IMR-90 (cell line): ENCODE measurements around the gene SEMA6D. TPM values are rescaled to one million over a fixed set of nuclear protein-coding genes. Genes with fewer than 3 reads are reported as not detected.

Experiments used
- ATAC-seq: fragments of 200-7000 bp; cut with Tn5 transposase; 2 replicates; pipeline ENCODE4 v1.9.1; 2020; ENCODE audit warnings: low read depth, mild to moderate bottlenecking, moderate library complexity
- BruUV-seq: library from RNA; stranded (reverse); fragments of 400-500 nt; replicated peaks from 2 replicates; lab custom pipeline; 2021; lab: Mats Ljungman, UMichigan
- CTCF ChIA-PET: fragments of 300-600 bp; formaldehyde crosslinking; extraction: SDS; loops from one replicate; lab custom pipeline; 2021; ENCODE audit warnings: antibody characterized with exemption; lab: Yijun Ruan, JAX
- POLR2A ChIA-PET: fragments of 300-600 bp; sonication (Branson Sonifier 250); formaldehyde crosslinking; loops from one replicate; lab custom pipeline; 2022; ENCODE audit warnings: antibody characterized with exemption; ENCODE audit not compliant: unreplicated experiment; lab: Charles Lee
- DNase-seq: peaks from one replicate; pipeline ENCODE4 v3.0.0; 2013
- H2AFZ ChIP-seq: replicated peaks from 2 replicates; pipeline ENCODE3; 2013; ENCODE audit warnings: low read length, mild to moderate bottlenecking; ENCODE audit not compliant: poor library complexity
- H2AK5ac ChIP-seq: 2 replicates; pipeline ENCODE4 v1.6.1; 2013; ENCODE audit warnings: low read depth, low read length, inconsistent platforms
- H2AK9ac ChIP-seq: replicated peaks from 2 replicates; pipeline ENCODE3; 2013; ENCODE audit warnings: mild to moderate bottlenecking, low read depth, low read length, moderate library complexity; ENCODE audit not compliant: poor library complexity
- H2BK120ac ChIP-seq: 2 replicates; pipeline ENCODE4 v1.6.1; 2013; ENCODE audit warnings: low read depth, low read length, inconsistent platforms
- H2BK15ac ChIP-seq: 3 replicates; pipeline ENCODE4 v1.6.1; 2013; ENCODE audit warnings: low read depth, low read length, inconsistent platforms
- H2BK20ac ChIP-seq: 2 replicates; pipeline ENCODE4 v1.6.1; 2013; ENCODE audit warnings: low read depth, mild to moderate bottlenecking, inconsistent platforms, low read length, moderate library complexity
- H2BK5ac ChIP-seq: 2 replicates; pipeline ENCODE4 v1.6.1; 2013; ENCODE audit warnings: mild to moderate bottlenecking, low read depth, low read length, inconsistent platforms; ENCODE audit not compliant: poor library complexity, severe bottlenecking
- H3K14ac ChIP-seq: replicated peaks from 2 replicates; pipeline ENCODE4 v1.6.1; 2013; ENCODE audit warnings: low read depth, low read length, inconsistent platforms
- H3K18ac ChIP-seq: 2 replicates; pipeline ENCODE4 v1.6.1; 2013; ENCODE audit warnings: low read depth, low read length, control low read depth
- H3K23ac ChIP-seq: 2 replicates; pipeline ENCODE4 v1.6.1; 2013; ENCODE audit warnings: low read depth, low read length, inconsistent platforms
- H3K27ac ChIP-seq: 2 replicates; pipeline ENCODE4 v1.5.1; 2013; ENCODE audit warnings: mild to moderate bottlenecking, control low read depth, low read length; ENCODE audit not compliant: insufficient read depth
- H3K27me3 ChIP-seq: 2 replicates; pipeline ENCODE4 v1.6.1; 2013; ENCODE audit warnings: low read length; ENCODE audit not compliant: control insufficient read depth, insufficient read depth
- H3K36me3 ChIP-seq: 2 replicates; pipeline ENCODE4 v1.6.1; 2013; ENCODE audit warnings: low read length, mixed read lengths; ENCODE audit not compliant: control insufficient read depth, insufficient read depth
- H3K4ac ChIP-seq: 2 replicates; pipeline ENCODE4 v1.6.1; 2013; ENCODE audit warnings: low read depth, low read length, inconsistent platforms
- H3K4me1 ChIP-seq: 2 replicates; pipeline ENCODE4 v1.6.1; 2013; ENCODE audit warnings: low read length, mixed read lengths; ENCODE audit not compliant: control insufficient read depth, insufficient read depth
- H3K4me2 ChIP-seq: 2 replicates; pipeline ENCODE4 v1.6.1; 2013; ENCODE audit warnings: low read depth, mild to moderate bottlenecking, control low read depth, low read length, moderate library complexity
- H3K4me3 ChIP-seq: 2 replicates; pipeline ENCODE4 v1.5.1; 2013; ENCODE audit warnings: low read depth, mild to moderate bottlenecking, control low read depth, low read length, moderate library complexity; ENCODE audit not compliant: insufficient read depth
- H3K56ac ChIP-seq: 2 replicates; pipeline ENCODE4 v1.6.1; 2013; ENCODE audit warnings: low read length, inconsistent platforms; ENCODE audit not compliant: insufficient read depth; ENCODE audit errors: extremely low read depth
- H3K79me1 ChIP-seq, 2 experiments: 2 replicates each; pipeline ENCODE4 v1.6.1; 2013; ENCODE audit warnings: low read length in 2 of 2, inconsistent platforms in 1 of 2, low read depth in 1 of 2
- H3K9ac ChIP-seq: 2 replicates; pipeline ENCODE4 v1.6.1; 2013; ENCODE audit warnings: low read depth, low read length, control low read depth
- H3K9me1 ChIP-seq: 2 replicates; pipeline ENCODE4 v1.6.1; 2013; ENCODE audit warnings: low read length, inconsistent platforms; ENCODE audit not compliant: insufficient read depth
- H3K9me3 ChIP-seq: 2 replicates; pipeline ENCODE4 v1.6.1; 2013; ENCODE audit warnings: low read length; ENCODE audit not compliant: control insufficient read depth, insufficient read depth
- H4K20me1 ChIP-seq: 2 replicates; pipeline ENCODE4 v1.6.1; 2013; ENCODE audit warnings: low read length, inconsistent platforms; ENCODE audit not compliant: insufficient read depth
- H4K5ac ChIP-seq: 2 replicates; pipeline ENCODE4 v1.6.1; 2013; ENCODE audit warnings: mild to moderate bottlenecking, low read depth, low read length, control low read depth
- H4K8ac ChIP-seq, 2 experiments: 2 replicates each; pipeline ENCODE4 v1.6.1; 2013; ENCODE audit warnings: low read depth in 2 of 2, low read length in 2 of 2, control low read depth in 1 of 2, inconsistent platforms in 1 of 2
- H4K91ac ChIP-seq: 2 replicates; pipeline ENCODE4 v1.6.1; 2013; ENCODE audit warnings: low read depth, low read length, inconsistent platforms; ENCODE audit not compliant: insufficient read depth
- BHLHE40 ChIP-seq: fragments of 150-350 bp; IDR thresholded peaks from 2 replicates; pipeline ENCODE4 v1.6.1; 2016; ENCODE audit warnings: mild to moderate bottlenecking, low read depth, low read length
- RCOR1 ChIP-seq: IDR thresholded peaks from 2 replicates; pipeline ENCODE4 v1.6.1; 2012; ENCODE audit warnings: mild to moderate bottlenecking, low read length, improper control_type of control experiment; ENCODE audit not compliant: insufficient replicate concordance
- SMC3 ChIP-seq: fragments of 150-350 bp; IDR thresholded peaks from 2 replicates; pipeline ENCODE4 v1.6.1; 2016; ENCODE audit warnings: low read depth, mild to moderate bottlenecking, antibody characterized with exemption, low read length, moderate library complexity
- USF2 ChIP-seq: fragments of 150-350 bp; IDR thresholded peaks from 2 replicates; pipeline ENCODE4 v1.6.1; 2017; ENCODE audit warnings: mild to moderate bottlenecking, antibody characterized with exemption, low read length, low read depth
- WGBS, 2 experiments: methylation state at CpG; one replicate each; pipeline versions ENCODE4 v1.1.5 to v1.1.7; 2013; ENCODE audit warnings: missing lambda C conversion rate in 2 of 2; ENCODE audit not compliant: insufficient read length in 1 of 2; ENCODE audit errors: extremely low coverage in 2 of 2; 5-methylcytosine and 5-hydroxymethylcytosine counted together
- dilution Hi-C: fragments of 300-500 bp; cut with HindIII; formaldehyde crosslinking; loops from one replicate; pipeline ENCODE4 v1.14.3; 2018; ENCODE audit warnings: low sequenced_read_pairs; ENCODE audit not compliant: unreplicated experiment
- in situ Hi-C: fragments of 300-500 bp; cut with MboI; formaldehyde crosslinking; loops from 3 replicates; pipeline ENCODE4 v1.14.3; 2019; ENCODE audit warnings: low sequenced_read_pairs, inconsistent platforms, mixed read lengths
- intact Hi-C: fragments of 100-400 bp; cut with micrococcal nuclease; formaldehyde crosslinking; loops from 2 replicates; pipeline ENCODE4 v1.10.0; 2022
- polyA plus RNA-seq, 3 experiments: library from polyadenylated mRNA; depleted of rRNA; stranded (reverse); fragments of >200 nt; gene quantifications; 2 replicates each; pipeline ENCODE4 v1.2.3, GENCODE V29; 2012; ENCODE audit warnings: low replicate concordance in 1 of 3
- total RNA-seq: library from RNA; depleted of rRNA; stranded (reverse); fragments of >200 nt; gene quantifications from 2 replicates; pipeline ENCODE4 v1.2.3, GENCODE V29; 2012

Gene SEMA6D
- total and polyA plus RNA-seq, 2 of the 4 experiments (the other 2 are of a cell fraction): 12.6 to 17.4 TPM

- no peak overlapping the region for H3K4me3 ChIP-seq
- no peak overlapping the region for H3K18ac ChIP-seq
- no peak overlapping the region for H3K56ac ChIP-seq
- ATAC-seq (no peak), DNase-seq (no peak)
- no peak overlapping the region for H3K4me2 ChIP-seq
- peaks cover 6 to 75% of the 10 kb centered on the region in 2 experiments for H3K79me1 ChIP-seq
- TF ChIP-seq BHLHE40 (no peak), SMC3 (no peak), USF2 (no peak), RCOR1 (no peak)
- H2BK120ac ChIP-seq: no peak overlapping the region
- H3K4me1 ChIP-seq: peaks cover 6% of the 10 kb centered on the region
- no peak overlapping the region for H4K5ac ChIP-seq
- no peak overlapping the region for H3K14ac ChIP-seq
- CTCF ChIA-PET: no interaction called here
- in situ Hi-C loops (no loop called here), intact Hi-C loops (no loop called here), dilution Hi-C loops (no loop called here)
- H4K8ac ChIP-seq: no peak overlapping the region
- no peak overlapping the region for H2AK5ac ChIP-seq
- POLR2A ChIA-PET: no interaction called here
- H3K27ac ChIP-seq: no peak overlapping the region
- BruUV-seq: no TSS peak
- no peak overlapping the region for H3K23ac ChIP-seq
- H3K9me3 ChIP-seq: no peaks in the 10 kb centered on the region
- no peak overlapping the region for H2AFZ ChIP-seq
- H3K9me1 ChIP-seq: peaks cover 8% of the 10 kb centered on the region
- H4K91ac ChIP-seq: no peak overlapping the region
- peaks cover 17% of the 10 kb centered on the region; the same call in 1 of the 2 replicates for H4K20me1 ChIP-seq
- H2BK5ac ChIP-seq: no peak overlapping the region
- H3K36me3 ChIP-seq: no peaks in the 10 kb centered on the region
- no peak overlapping the region for H2AK9ac ChIP-seq
- no peak overlapping the region for H2BK20ac ChIP-seq
- no peaks in the 10 kb centered on the region for H3K27me3 ChIP-seq
- no peak overlapping the region for H3K4ac ChIP-seq
- no peak overlapping the region for H3K9ac ChIP-seq
- WGBS, 2 experiments: 93 to 100% methylated on average over 2 of the region's 4 CpGs
- H2BK15ac ChIP-seq: no peak overlapping the region
Measured at GRCh38 chr15:47725051-47725450, 7.7 kb downstream of the SEMA6D start.
